Activated T-helper 17 cell treated with anti-CD3 and anti-CD28 coated beads, Interleukin-2, amount 50 U/mL, for 72 hours (primary cell): ENCODE measurements around the gene ARMH1. TPM values are rescaled to one million over a fixed set of nuclear protein-coding genes. Genes with fewer than 3 reads are reported as not detected.
"Not testable (repeated sequence)": the region's sequence is repeated elsewhere in the genome, so short reads cannot be mapped to it uniquely, and the experiment has no call there.

Experiments
- ATAC-seq: fragments of 150-1000 bp; cut with Tn5 transposase; replicated peaks from 2 replicates; pipeline ENCODE4 v1.10.0; 2021; ENCODE audit warnings: mild to moderate bottlenecking, moderate library complexity
- H3K27ac Mint-ChIP-seq: one replicate; pipeline ENCODE4 v1.8.0; 2022; ENCODE audit warnings: mixed read lengths
- H3K27me3 Mint-ChIP-seq: one replicate; pipeline ENCODE4 v1.8.0; 2022; ENCODE audit warnings: mixed read lengths
- H3K36me3 Mint-ChIP-seq: one replicate; pipeline ENCODE4 v1.8.0; 2022; ENCODE audit warnings: low read depth, mild to moderate bottlenecking, mixed read lengths
- H3K4me1 Mint-ChIP-seq: one replicate; pipeline ENCODE4 v1.8.0; 2022; ENCODE audit warnings: mixed read lengths
- H3K4me3 Mint-ChIP-seq: one replicate; pipeline ENCODE4 v1.8.0; 2022; ENCODE audit warnings: mild to moderate bottlenecking, mixed read lengths
- H3K9me3 Mint-ChIP-seq: one replicate; pipeline ENCODE4 v1.8.0; 2022; ENCODE audit warnings: mixed read lengths
- total RNA-seq, 2 donors: library from RNA; stranded (reverse); gene quantifications; one replicate each; pipeline ENCODE4 v1.2.3, GENCODE V29; 2022

The ARMH1 gene
- total RNA-seq, 2 donors from 2014 or later = 10.7 to 65.8 TPM

DNA sequence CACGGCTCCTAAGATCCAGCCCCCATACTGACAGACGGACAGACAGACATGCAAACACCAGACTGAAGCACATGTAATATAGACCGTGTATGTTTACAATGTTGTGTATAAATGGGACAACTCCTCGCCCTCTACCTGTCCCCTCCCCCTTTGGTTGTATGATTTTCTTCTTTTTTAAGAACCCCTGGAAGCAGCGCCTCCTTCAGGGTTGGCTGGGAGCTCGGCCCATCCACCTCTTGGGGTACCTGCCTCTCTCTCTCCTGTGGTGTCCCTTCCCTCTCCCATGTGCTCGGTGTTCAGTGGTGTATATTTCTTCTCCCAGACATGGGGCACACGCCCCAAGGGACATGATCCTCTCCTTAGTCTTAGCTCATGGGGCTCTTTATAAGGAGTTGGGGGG lies 23.4 kb upstream of the ARMH1 start:
- no peaks in the 10 kb centered on the region for H3K9me3 Mint-ChIP-seq
- no peak overlapping the region for H3K4me3 Mint-ChIP-seq
- peaks cover 39% of the 10 kb centered on the region for H3K36me3 Mint-ChIP-seq
- no peak for ATAC-seq
- H3K27me3 Mint-ChIP-seq = no peaks in the 10 kb centered on the region
- H3K4me1 Mint-ChIP-seq = no peaks in the 10 kb centered on the region
- no peak overlapping the region for H3K27ac Mint-ChIP-seq

DNA sequence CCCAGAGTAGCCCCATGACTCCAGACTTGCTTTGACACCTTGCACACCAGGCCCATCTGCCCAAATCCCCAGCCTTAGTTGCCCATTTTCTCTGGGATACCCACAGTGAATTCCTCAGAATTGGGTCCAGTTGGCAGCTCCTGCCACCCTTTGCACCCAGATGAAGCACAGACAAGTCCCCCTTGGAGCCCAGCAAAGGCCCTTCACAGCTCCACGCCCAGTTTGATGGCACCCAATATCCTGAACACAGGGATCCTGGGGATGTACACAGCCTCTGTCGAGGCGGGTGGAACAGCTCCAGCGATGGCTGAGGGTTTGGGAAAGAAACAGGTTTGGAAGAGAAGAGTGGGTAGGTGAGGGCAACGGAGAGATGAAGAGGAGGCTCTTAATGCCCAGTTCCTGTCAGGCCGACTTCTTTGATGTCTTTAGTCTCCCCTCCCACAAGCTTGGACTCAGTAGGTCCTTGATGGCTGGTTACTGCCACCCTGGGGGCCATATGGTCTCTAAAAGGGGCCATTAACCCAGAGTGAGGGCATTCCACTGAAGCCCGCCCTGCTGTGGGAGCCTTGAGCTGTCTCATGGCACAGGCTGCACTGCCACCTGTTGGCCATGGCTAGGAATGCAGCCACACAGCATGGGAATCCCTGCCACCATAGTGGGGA lies 21.9 kb upstream of the ARMH1 start:
- H3K27me3 Mint-ChIP-seq = no peaks in the 10 kb centered on the region
- H3K36me3 Mint-ChIP-seq = peaks cover 27% of the 10 kb centered on the region
- H3K27ac Mint-ChIP-seq = no peak overlapping the region
- H3K9me3 Mint-ChIP-seq = no peaks in the 10 kb centered on the region
- no peaks in the 10 kb centered on the region for H3K4me1 Mint-ChIP-seq
- ATAC-seq = peak; percentile 93
- H3K4me3 Mint-ChIP-seq = no peak overlapping the region

GRCh38 chr1:44653107-44653964 lies 21.2 kb upstream of the ARMH1 start:
- no peak for ATAC-seq
- H3K36me3 Mint-ChIP-seq = peaks cover 19% of the 10 kb centered on the region
- H3K27me3 Mint-ChIP-seq = no peaks in the 10 kb centered on the region
- H3K4me1 Mint-ChIP-seq = no peaks in the 10 kb centered on the region
- H3K9me3 Mint-ChIP-seq = no peaks in the 10 kb centered on the region
- H3K27ac Mint-ChIP-seq = no peak overlapping the region
- no peak overlapping the region for H3K4me3 Mint-ChIP-seq

DNA sequence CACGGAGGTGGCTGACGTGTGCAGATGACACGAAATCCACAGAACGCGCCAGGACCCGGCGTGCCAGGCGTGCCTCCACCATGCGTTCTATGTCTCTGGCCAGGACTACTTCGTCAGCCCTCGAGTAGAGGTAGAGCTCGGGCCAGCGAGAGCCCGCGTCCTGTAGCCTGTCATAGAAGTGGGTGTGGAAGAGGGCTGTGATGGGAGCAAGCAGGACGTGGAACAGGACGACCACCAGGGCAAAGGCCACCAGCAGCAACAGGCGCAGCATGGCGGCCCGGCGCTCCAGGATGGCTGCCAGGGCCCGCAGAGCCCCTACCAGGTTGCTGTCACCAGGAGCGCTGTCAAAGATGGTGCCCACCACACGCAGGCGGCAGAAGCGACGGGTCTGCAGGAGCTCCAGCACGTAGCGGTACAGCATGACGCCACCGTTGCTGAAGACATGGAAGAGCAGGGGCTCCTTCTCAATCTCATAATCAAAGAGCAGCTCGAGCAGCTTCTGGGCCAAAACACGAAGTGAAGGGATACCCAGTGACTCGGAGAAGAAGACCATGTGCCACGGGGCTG lies 19.8 kb upstream of the ARMH1 start:
- Mint-ChIP-seq H3K9me3 (no peaks in the 10 kb centered on the region), H3K4me3 (no peak overlapping the region), H3K4me1 (no peaks in the 10 kb centered on the region), H3K27ac (no peak overlapping the region), H3K36me3 (peaks cover 7% of the 10 kb centered on the region), H3K27me3 (no peaks in the 10 kb centered on the region)
- ATAC-seq = no peak

- H3K4me3 Mint-ChIP-seq = no peak overlapping the region
- H3K27ac Mint-ChIP-seq = peak overlapping the region; percentile 20
- ATAC-seq = no peak
- H3K36me3 Mint-ChIP-seq = peaks cover 7% of the 10 kb centered on the region
- H3K4me1 Mint-ChIP-seq = no peaks in the 10 kb centered on the region
- H3K27me3 Mint-ChIP-seq = no peaks in the 10 kb centered on the region
- no peaks in the 10 kb centered on the region for H3K9me3 Mint-ChIP-seq
Measured at GRCh38 chr1:44655609-44656008, 18.9 kb upstream of the ARMH1 start.

GRCh38 chr1:44659566-44659965 lies 14.9 kb upstream of the ARMH1 start:
- peaks cover 8% of the 10 kb centered on the region for H3K4me1 Mint-ChIP-seq
- no peaks in the 10 kb centered on the region for H3K27me3 Mint-ChIP-seq
- no peaks in the 10 kb centered on the region for H3K9me3 Mint-ChIP-seq
- no peak overlapping the region for H3K27ac Mint-ChIP-seq
- no peaks in the 10 kb centered on the region for H3K36me3 Mint-ChIP-seq
- no peak for ATAC-seq
- no peak overlapping the region for H3K4me3 Mint-ChIP-seq

- Mint-ChIP-seq H3K4me1 (peaks cover 14% of the 10 kb centered on the region), H3K9me3 (no peaks in the 10 kb centered on the region), H3K27me3 (no peaks in the 10 kb centered on the region), H3K36me3 (no peaks in the 10 kb centered on the region), H3K4me3 (no peak overlapping the region), H3K27ac (no peak overlapping the region)
- ATAC-seq = no peak
Measured at GRCh38 chr1:44660176-44660575, 14.3 kb upstream of the ARMH1 start.

GRCh38 chr1:44661781-44662682 lies 12.5 kb upstream of the ARMH1 start:
- peaks cover 20% of the 10 kb centered on the region for H3K4me1 Mint-ChIP-seq

GRCh38 chr1:44662683-44663030 lies 11.9 kb upstream of the ARMH1 start:
- no peaks in the 10 kb centered on the region for H3K9me3 Mint-ChIP-seq
- no peaks in the 10 kb centered on the region for H3K27me3 Mint-ChIP-seq
- H3K27ac Mint-ChIP-seq = no peak overlapping the region
- H3K4me3 Mint-ChIP-seq = no peak overlapping the region
- no peak for ATAC-seq
- peaks cover 20% of the 10 kb centered on the region for H3K4me1 Mint-ChIP-seq
- H3K36me3 Mint-ChIP-seq = no peaks in the 10 kb centered on the region

More at GRCh38 chr1:44661781-44662682, 12.5 kb upstream of the ARMH1 start:
- Mint-ChIP-seq H3K4me3 (no peak overlapping the region), H3K36me3 (no peaks in the 10 kb centered on the region), H3K27me3 (no peaks in the 10 kb centered on the region), H3K9me3 (no peaks in the 10 kb centered on the region), H3K27ac (no peak overlapping the region)
- ATAC-seq = no peak

- H3K9me3 Mint-ChIP-seq = no peaks in the 10 kb centered on the region
- no peak overlapping the region for H3K4me3 Mint-ChIP-seq
- no peaks in the 10 kb centered on the region for H3K36me3 Mint-ChIP-seq
- no peak overlapping the region for H3K27ac Mint-ChIP-seq
- no peaks in the 10 kb centered on the region for H3K27me3 Mint-ChIP-seq
- ATAC-seq = no peak
- peaks cover 20% of the 10 kb centered on the region for H3K4me1 Mint-ChIP-seq
Measured at GRCh38 chr1:44663417-44663816, 11.1 kb upstream of the ARMH1 start.

DNA sequence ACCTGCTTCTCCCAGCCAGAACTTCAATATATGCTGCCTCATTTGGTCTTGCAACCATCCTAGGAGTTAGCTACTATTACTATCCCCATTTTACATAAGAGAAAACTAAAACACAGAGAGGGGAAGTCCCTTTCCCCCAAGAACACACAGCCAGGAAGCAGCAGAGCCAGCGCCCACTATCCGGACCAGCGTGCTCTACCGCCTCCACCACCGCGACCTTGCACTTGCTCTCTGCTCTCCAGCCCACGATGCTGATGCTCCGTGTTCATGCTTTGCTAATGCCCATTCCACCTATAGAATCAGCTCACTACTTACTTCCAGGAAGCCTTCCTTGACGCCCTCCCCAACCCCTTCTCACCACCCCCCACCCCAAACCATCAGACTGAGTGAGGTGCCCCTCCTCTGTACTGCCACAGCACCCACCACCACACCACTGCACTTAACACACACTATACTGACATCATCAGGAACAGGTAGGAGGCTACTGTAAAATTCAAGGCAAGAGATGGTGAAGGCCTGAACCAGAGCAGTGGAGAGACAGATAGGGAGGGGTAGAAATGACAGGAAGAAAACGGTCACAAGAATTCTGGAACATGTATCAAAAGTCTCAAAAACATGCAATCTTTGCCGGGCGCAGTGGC lies 9.7 kb upstream of the ARMH1 start:
- Mint-ChIP-seq H3K27ac (peak overlapping the region; percentile 9), H3K27me3 (no peaks in the 10 kb centered on the region), H3K4me1 (peaks cover 20% of the 10 kb centered on the region), H3K9me3 (no peaks in the 10 kb centered on the region), H3K36me3 (no peaks in the 10 kb centered on the region), H3K4me3 (peak overlapping the region; percentile 60)
- ATAC-seq = peak; percentile 95

DNA sequence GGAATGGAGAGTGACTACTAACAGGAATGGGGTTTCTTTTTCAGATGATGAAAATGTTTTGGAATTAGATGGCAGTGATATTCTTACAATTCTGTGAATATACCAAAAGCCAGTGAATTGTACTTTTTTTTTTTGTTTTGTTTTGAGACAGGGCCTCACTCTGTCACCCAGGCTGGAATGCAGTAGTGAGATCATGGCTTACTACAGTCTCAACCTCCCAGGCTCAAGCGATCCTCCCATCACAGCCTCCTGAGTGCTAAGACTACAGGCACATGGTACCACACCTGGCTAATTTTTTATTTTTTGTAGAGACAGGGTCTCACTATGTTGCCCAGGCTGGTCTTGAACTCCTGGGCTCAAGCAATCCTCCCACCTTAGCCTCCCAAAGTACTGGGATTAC lies 7.8 kb upstream of the ARMH1 start:
- not testable (repeated sequence) for H3K9me3 Mint-ChIP-seq, ATAC-seq

GRCh38 chr1:44670751-44671640 lies 3.5 kb upstream of the ARMH1 start:
- Mint-ChIP-seq H3K27ac (peak overlapping the region; percentile 79), H3K4me1 (peaks cover 22% of the 10 kb centered on the region), H3K9me3 (no peaks in the 10 kb centered on the region), H3K4me3 (no peak overlapping the region), H3K36me3 (no peaks in the 10 kb centered on the region), H3K27me3 (no peaks in the 10 kb centered on the region)
- ATAC-seq = no peak

More for the DNA sequence above, 7.8 kb upstream of the ARMH1 start:
- not testable (repeated sequence) for H3K4me3 Mint-ChIP-seq, H3K27me3 Mint-ChIP-seq, H3K27ac Mint-ChIP-seq, H3K36me3 Mint-ChIP-seq
- H3K4me1 Mint-ChIP-seq = peaks cover 23% of the 10 kb centered on the region
